Measurements from ENCODE around the gene BTN3A1. TPM values are rescaled to one million over a fixed set of nuclear protein-coding genes. Genes with fewer than 3 reads are reported as not detected.

Gene BTN3A1
- total and polyA plus RNA-seq, 2 of the 8 experiments (the other 6 are each of a cell fraction or from before 2014, with no cell fraction given): 4.7 to 5.6 TPM

- Histone ChIP-seq H3K27me3 (replicated peaks in 1 of 4; ENCODE audit: control insufficient read depth in 3 of 4, extremely low read depth in 1 of 4, insufficient read depth in 3 of 4, low read length in 3 of 4) (no peaks in the 10 kb centered on the region), H2BK5ac (ENCODE audit: low read depth, low read length) (no peak overlapping the region), H2BK120ac (replicated peaks; ENCODE audit: low read depth, low read length) (no peak overlapping the region), H3K4ac (replicated peaks; ENCODE audit: insufficient read length, low read depth, low read length) (no peak overlapping the region), H2BK12ac (ENCODE audit: low read depth, low read length) (no peak overlapping the region), H3K4me1 (replicated peaks in 1 of 4; ENCODE audit: control insufficient read depth in 3 of 4, insufficient read depth in 4 of 4, low read length in 3 of 4) (peaks cover 0 to 6% (median 3%) of the 10 kb centered on the region in 4 experiments; a peak in 3 of 7 replicates), H2AFZ (ENCODE audit: low read length) (no peak overlapping the region), H3K14ac (ENCODE audit: insufficient read length) (no peak overlapping the region), H3K9ac (replicated peaks in 1 of 4; ENCODE audit: extremely low read depth in 1 of 4, low read depth in 3 of 4, low read length in 3 of 4) (no peak overlapping the region), H4K91ac (replicated peaks; ENCODE audit: insufficient read length, low read length) (no peak overlapping the region), H2AK5ac (ENCODE audit: low read depth, low read length) (no peak overlapping the region), H3K18ac (ENCODE audit: extremely low read depth, low read length) (no peak overlapping the region), H3K27ac (ENCODE audit: low read depth, low read length) (no peak overlapping the region), H3K4me3 (ENCODE audit: extremely low read depth in 1 of 4, insufficient read depth in 2 of 4, low read depth in 3 of 4, low read length in 4 of 4) (no peak overlapping the region), H3K23ac (ENCODE audit: insufficient read length) (no peak overlapping the region), H3K36me3 (ENCODE audit: control insufficient read depth in 2 of 4, insufficient read depth in 4 of 4, low read length in 3 of 4) (no peaks in the 10 kb centered on the region), H3K23me2 (ENCODE audit: low read depth, low read length) (no peaks in the 10 kb centered on the region), H3K56ac (replicated peaks; ENCODE audit: insufficient read length, low read depth, low read length) (no peak overlapping the region), H2BK15ac (ENCODE audit: low read length) (no peak overlapping the region), H4K5ac (ENCODE audit: insufficient read length, low read depth, low read length) (no peak overlapping the region), H3K79me2 (ENCODE audit: control insufficient read depth in 1 of 2, insufficient read depth in 2 of 2, low read length in 2 of 2) (no peaks in the 10 kb centered on the region), H3K4me2 (ENCODE audit: insufficient read depth in 1 of 2, low read depth in 2 of 2, low read length in 2 of 2) (no peak overlapping the region), H2BK20ac (ENCODE audit: low read length) (no peak overlapping the region), H4K8ac (ENCODE audit: extremely low read depth, insufficient read depth, low read length) (no peak overlapping the region), H3K9me3 (ENCODE audit: insufficient read depth in 2 of 2, low read depth in 1 of 2, low read length in 1 of 2) (peaks cover 4% of the 10 kb centered on the region in 2 experiments; a peak in 1 of 4 replicates), H3K79me1 (ENCODE audit: low read depth, low read length) (no peaks in the 10 kb centered on the region), H4K20me1 (replicated peaks in 1 of 2; ENCODE audit: control insufficient read depth in 1 of 2, insufficient read depth in 2 of 2, low read length in 2 of 2) (no peaks in the 10 kb centered on the region)
- ChIA-PET CTCF (ENCODE audit: partially characterized antibody) (interaction anchor here (1.0 to 2.3 kb wide), 7 partner anchors 8 to 157 kb away, joined by 3 to 8 read pairs (median 3); no protein-coding TSS in a partner anchor), POLR2A (ENCODE audit: partially characterized antibody) (interaction anchor here (1.1 to 1.4 kb wide), 2 partner anchors 8 to 64 kb away, joined by 3 to 4 read pairs; no protein-coding TSS in a partner anchor)
- DNase-seq (ENCODE audit: low read depth in 1 of 2, low spot score in 2 of 2) (no peak), FAIRE-seq (no peak)
- WGBS, 2 experiments (ENCODE audit: extremely low coverage in 1 of 2, insufficient coverage in 1 of 2, insufficient read length in 1 of 2, insufficient replicate concordance in 2 of 2, low coverage in 1 of 2, low lambda C conversion rate in 2 of 2, missing lambda C conversion rate in 1 of 2): 78% methylated on average over 3 of the region's 3 CpGs; no CpG with 5 or more reads in 1 of the 2 experiments
- TF ChIP-seq, protein P1, sequence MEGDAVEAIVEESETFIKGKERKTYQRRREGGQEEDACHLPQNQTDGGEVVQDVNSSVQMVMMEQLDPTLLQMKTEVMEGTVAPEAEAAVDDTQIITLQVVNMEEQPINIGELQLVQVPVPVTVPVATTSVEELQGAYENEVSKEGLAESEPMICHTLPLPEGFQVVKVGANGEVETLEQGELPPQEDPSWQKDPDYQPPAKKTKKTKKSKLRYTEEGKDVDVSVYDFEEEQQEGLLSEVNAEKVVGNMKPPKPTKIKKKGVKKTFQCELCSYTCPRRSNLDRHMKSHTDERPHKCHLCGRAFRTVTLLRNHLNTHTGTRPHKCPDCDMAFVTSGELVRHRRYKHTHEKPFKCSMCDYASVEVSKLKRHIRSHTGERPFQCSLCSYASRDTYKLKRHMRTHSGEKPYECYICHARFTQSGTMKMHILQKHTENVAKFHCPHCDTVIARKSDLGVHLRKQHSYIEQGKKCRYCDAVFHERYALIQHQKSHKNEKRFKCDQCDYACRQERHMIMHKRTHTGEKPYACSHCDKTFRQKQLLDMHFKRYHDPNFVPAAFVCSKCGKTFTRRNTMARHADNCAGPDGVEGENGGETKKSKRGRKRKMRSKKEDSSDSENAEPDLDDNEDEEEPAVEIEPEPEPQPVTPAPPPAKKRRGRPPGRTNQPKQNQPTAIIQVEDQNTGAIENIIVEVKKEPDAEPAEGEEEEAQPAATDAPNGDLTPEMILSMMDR (IDR thresholded peaks at IDR 0.05; ENCODE audit: control extremely low read depth in 1 of 3, insufficient read depth in 1 of 3, low read depth in 1 of 3, low read length in 3 of 3): no peak
- no peak for TF ChIP-seq KDM4A (IDR thresholded peaks at IDR 0.05; ENCODE audit: low read depth, low read length, severe bottlenecking)
- no peak for TF ChIP-seq GTF2F1 (IDR thresholded peaks at IDR 0.05; ENCODE audit: borderline replicate concordance, low read depth, low read length)
- TF ChIP-seq SIRT6 (IDR thresholded peaks at IDR 0.05; ENCODE audit: low read length): no peak
- TF ChIP-seq NANOG (IDR thresholded peaks at IDR 0.05; ENCODE audit: insufficient read depth, low read depth, low read length, poor library complexity, severe bottlenecking): no peak
Measured at GRCh38 chr6:26412228-26412627, 10.2 kb downstream of the BTN3A1 start.

Data from H1 (cell line).